Neural progenitor cell (in vitro differentiated cells): ENCODE data around the gene RPS24. TPM values are rescaled to one million over a fixed set of nuclear protein-coding genes. Genes with fewer than 3 reads are reported as not detected.

Experiments used
- DNase-seq: peaks from one replicate; pipeline ENCODE4 v3.0.0-alpha.2; 2016; ENCODE audit warnings: low spot score
- H2AFZ ChIP-seq: fragments of 200-600 bp; sonication (generic); replicated peaks from 2 replicates; pipeline ENCODE4 v1.6.1; 2016; ENCODE audit warnings: antibody characterized with exemption
- H3F3A ChIP-seq: fragments of 200-600 bp; sonication (generic); 2 replicates; pipeline ENCODE4 v1.6.1; 2016; ENCODE audit warnings: antibody characterized with exemption, low read depth
- H3K27ac ChIP-seq: fragments of 200-600 bp; sonication (generic); 2 replicates; pipeline ENCODE4 v1.5.1; 2016; ENCODE audit warnings: mild to moderate bottlenecking
- H3K27me3 ChIP-seq: fragments of 200-600 bp; sonication (generic); 2 replicates; pipeline ENCODE4 v1.6.1; 2016; ENCODE audit warnings: mild to moderate bottlenecking, moderate library complexity
- H3K36me3 ChIP-seq: fragments of 200-600 bp; sonication (generic); 2 replicates; pipeline ENCODE4 v1.5.1; 2016
- H3K4me1 ChIP-seq: fragments of 200-600 bp; sonication (generic); 2 replicates; pipeline ENCODE4 v1.6.1; 2016; ENCODE audit warnings: mixed run types
- H3K4me2 ChIP-seq: fragments of 200-600 bp; sonication (generic); 2 replicates; pipeline ENCODE4 v1.6.1; 2016
- H3K4me3 ChIP-seq: fragments of 200-600 bp; sonication (generic); 2 replicates; pipeline ENCODE4 v1.5.1; 2016
- H3K79me2 ChIP-seq: fragments of 200-600 bp; sonication (generic); 2 replicates; pipeline ENCODE4 v1.6.1; 2016; ENCODE audit warnings: low read depth
- H3K9ac ChIP-seq: fragments of 200-600 bp; sonication (generic); 2 replicates; pipeline ENCODE4 v1.6.1; 2016
- H3K9me3 ChIP-seq: fragments of 200-600 bp; sonication (generic); 2 replicates; pipeline ENCODE4 v1.5.1; 2016; ENCODE audit warnings: low read depth
- H4K20me1 ChIP-seq: fragments of 200-600 bp; sonication (generic); 2 replicates; pipeline ENCODE4 v1.6.1; 2016; ENCODE audit warnings: low read depth
- H3K27ac Mint-ChIP-seq: 3 replicates; pipeline ENCODE4 v1.8.0; 2021; ENCODE audit warnings: mixed read lengths
- H3K27me3 Mint-ChIP-seq: 2 replicates; pipeline ENCODE4 v1.8.0; 2022; ENCODE audit warnings: low read depth, mild to moderate bottlenecking, inconsistent platforms, moderate library complexity, mixed read lengths; ENCODE audit not compliant: insufficient read depth
- H3K36me3 Mint-ChIP-seq: 3 replicates; pipeline ENCODE4 v1.8.0; 2021; ENCODE audit warnings: mixed read lengths
- H3K4me1 Mint-ChIP-seq: 3 replicates; pipeline ENCODE4 v1.8.0; 2021; ENCODE audit warnings: mixed read lengths
- H3K4me3 Mint-ChIP-seq: 3 replicates; pipeline ENCODE4 v1.8.0; 2021; ENCODE audit warnings: mild to moderate bottlenecking, moderate library complexity, mixed read lengths
- H3K9me3 Mint-ChIP-seq: 3 replicates; pipeline ENCODE4 v1.8.0; 2020; ENCODE audit warnings: mixed read lengths
- CTCF ChIP-seq: fragments of 200-600 bp; sonication (generic); IDR thresholded peaks from 2 replicates; pipeline ENCODE4 v1.5.1; 2017; ENCODE audit warnings: antibody characterized with exemption, mild to moderate bottlenecking
- EZH2 ChIP-seq: fragments of 200-600 bp; sonication (generic); IDR thresholded peaks from 2 replicates; pipeline ENCODE4 v1.6.1; 2017; ENCODE audit warnings: antibody characterized with exemption, mild to moderate bottlenecking, moderate library complexity
- EZH2phosphoT487 ChIP-seq: fragments of 200-600 bp; sonication (generic); IDR thresholded peaks from 2 replicates; pipeline ENCODE4 v1.6.1; 2017; ENCODE audit warnings: antibody characterized with exemption
- total RNA-seq: library from RNA; depleted of rRNA; stranded (reverse); fragments of >200 nt; gene quantifications from 2 replicates; pipeline ENCODE4 v1.2.3, GENCODE V29; 2015; ENCODE audit warnings: low replicate concordance

Gene RPS24
- total RNA-seq, 1 donor from 2014 or later = 5,646 TPM

DNA sequence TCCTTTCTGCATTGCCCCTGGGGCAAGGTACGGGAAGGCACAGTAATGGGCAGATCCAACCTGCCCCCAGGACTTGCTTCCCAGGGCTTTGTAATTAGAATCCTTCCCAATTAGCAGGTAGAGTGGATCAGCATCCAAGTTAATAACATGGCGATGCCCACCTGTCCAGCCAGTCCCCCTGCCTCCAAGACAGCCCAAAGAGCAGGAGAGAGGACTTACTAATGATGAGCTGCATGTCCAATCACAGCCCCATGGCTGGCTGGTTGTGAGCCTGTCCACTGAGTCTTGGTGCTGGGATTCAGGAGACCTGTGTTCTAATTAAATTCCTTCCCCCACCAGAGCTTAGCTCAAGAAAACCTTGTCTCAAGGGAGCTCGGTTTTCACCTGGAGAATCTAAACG lies 49.0 kb downstream of the RPS24 start:
- no peak overlapping the region for H3K27ac Mint-ChIP-seq
- Histone ChIP-seq H3K4me2 (no peak overlapping the region), H3K9ac (no peak overlapping the region), H3K27me3 (no peaks in the 10 kb centered on the region), H3K4me3 (no peak overlapping the region), H3K27ac (no peak overlapping the region), H3K4me1 (no peaks in the 10 kb centered on the region), H3F3A (no peaks in the 10 kb centered on the region), H4K20me1 (no peaks in the 10 kb centered on the region), H3K79me2 (no peaks in the 10 kb centered on the region), H3K9me3 (no peaks in the 10 kb centered on the region), H3K36me3 (no peaks in the 10 kb centered on the region), H2AFZ (no peak overlapping the region)
- TF ChIP-seq EZH2phosphoT487 (no peak), CTCF (no peak), EZH2 (no peak)
- DNase-seq = no peak
- H3K36me3 Mint-ChIP-seq = no peaks in the 10 kb centered on the region
- no peak overlapping the region for H3K4me3 Mint-ChIP-seq
- H3K4me1 Mint-ChIP-seq = peaks cover 14% of the 10 kb centered on the region
- peaks cover 1% of the 10 kb centered on the region for H3K27me3 Mint-ChIP-seq
- peaks cover 4% of the 10 kb centered on the region for H3K9me3 Mint-ChIP-seq

Other genes starting within 250 kb of the RPS24 start
- gene DLG5, start 107.1 kb upstream of the RPS24 start, total RNA-seq = 22.2 and 33.3 TPM in 2 replicates
- 16.0 and 18.0 TPM in 2 replicates for gene POLR3A, start 4.3 kb upstream of the RPS24 start, total RNA-seq